GM23248 (cell line): ENCODE data around the gene RNF213.

Experiments used
- EZH2 ChIP-seq: fragments of 200-600 bp; sonication (generic); IDR thresholded peaks from 2 replicates; pipeline ENCODE4 v1.6.1; 2018; ENCODE audit warnings: antibody characterized with exemption, mild to moderate bottlenecking; ENCODE audit not compliant: insufficient read depth, poor library complexity, severe bottlenecking
- EZH2phosphoT487 ChIP-seq: fragments of 200-600 bp; sonication (generic); IDR thresholded peaks from 2 replicates; pipeline ENCODE4 v1.6.1; 2018; ENCODE audit warnings: antibody characterized with exemption, moderate library complexity, mild to moderate bottlenecking, low read depth; ENCODE audit not compliant: insufficient read depth

DNA sequence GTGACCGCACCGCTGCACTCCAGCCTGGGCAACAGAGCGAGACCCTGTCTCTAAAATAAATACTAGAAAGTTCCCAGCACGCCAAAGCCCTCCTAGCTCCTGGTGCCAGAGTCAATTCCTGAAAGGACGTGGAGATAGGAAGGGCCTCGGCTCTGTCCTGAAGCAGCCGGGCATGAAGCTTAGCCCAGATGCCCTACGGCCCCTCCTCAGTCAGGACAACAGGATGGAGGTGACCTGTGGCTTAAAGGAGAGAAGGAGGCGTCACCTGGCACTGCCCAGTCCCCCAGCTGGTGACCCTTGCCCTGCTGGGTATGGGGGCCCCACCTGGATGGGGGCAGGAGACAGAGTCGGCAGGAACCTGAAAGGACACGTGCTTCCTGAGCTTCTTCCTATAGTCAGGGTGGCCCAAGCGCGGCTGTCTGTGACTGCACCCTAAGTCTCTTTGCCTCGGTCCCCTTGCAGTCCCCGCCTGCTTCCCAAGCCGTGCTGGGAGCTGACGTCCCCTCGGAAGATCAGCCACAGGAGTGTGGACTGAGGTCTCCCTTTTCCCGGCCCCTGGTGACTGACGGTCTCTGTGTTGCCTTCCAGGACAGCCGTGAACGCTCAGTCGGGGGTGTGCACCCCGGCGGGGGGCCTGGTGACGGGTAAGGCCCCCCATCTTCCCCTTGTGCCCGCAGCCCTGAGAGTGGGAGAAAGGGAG lies 14.9 kb upstream of the RNF213 start:
- no peak for TF ChIP-seq EZH2
- TF ChIP-seq EZH2phosphoT487, result no peak
